HG03095 (cell line): Measurements from ENCODE around the gene NDUFB11.

Experiments used
- ATAC-seq: cut with Tn5 transposase; IDR thresholded peaks from one replicate; pipeline ENCODE4 v1.9.1; 2021; ENCODE audit warnings: moderate library complexity; ENCODE audit not compliant: unreplicated experiment

The NDUFB11 gene

DNA sequence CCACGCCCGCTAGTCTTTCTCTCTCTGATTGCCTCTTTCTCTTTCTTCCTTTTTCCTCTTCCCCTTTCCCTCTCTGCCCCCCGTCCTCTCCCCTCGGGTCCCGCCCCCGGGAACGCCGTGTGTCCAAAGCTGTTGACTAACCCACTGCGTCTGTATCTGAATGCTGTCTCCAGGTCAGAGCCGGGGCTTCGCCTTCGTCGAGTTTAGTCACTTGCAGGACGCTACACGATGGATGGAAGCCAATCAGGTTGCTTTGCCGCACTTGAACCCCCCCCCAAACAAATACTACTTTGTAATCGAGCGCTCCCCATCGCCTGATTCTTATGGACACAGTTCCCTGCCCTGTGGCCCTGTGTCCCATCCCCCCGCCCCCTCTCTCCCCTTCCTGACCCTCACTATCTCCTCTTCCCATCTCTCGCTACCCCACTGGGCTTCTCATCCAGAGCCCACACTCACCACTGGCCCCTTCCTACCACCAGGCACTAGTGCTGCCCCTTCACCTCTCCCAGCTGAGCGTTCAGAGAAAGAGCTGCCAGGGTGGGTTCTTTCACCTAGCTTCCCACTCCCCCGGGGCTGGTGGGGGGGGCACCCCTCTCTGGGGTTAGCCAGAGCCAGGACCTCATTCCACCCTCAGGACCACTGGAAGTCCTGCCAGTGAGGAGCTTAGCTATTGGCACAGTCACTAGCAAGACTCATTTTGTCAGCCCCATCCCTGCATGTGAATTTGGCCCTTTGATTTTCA lies 30.5 kb upstream of the NDUFB11 start:
- ATAC-seq, result no peak

GRCh38 chrX:47174376-47174775 lies 29.9 kb upstream of the NDUFB11 start:
- no peak for ATAC-seq

- ATAC-seq, result no peak
Observed at GRCh38 chrX:47172971-47173792, 28.7 kb upstream of the NDUFB11 start.

- no peak for ATAC-seq
Observed at GRCh38 chrX:47172549-47172948, 28.0 kb upstream of the NDUFB11 start.

GRCh38 chrX:47171996-47172395 lies 27.5 kb upstream of the NDUFB11 start:
- no peak for ATAC-seq

- no peak for ATAC-seq
Observed at GRCh38 chrX:47170861-47171692, 26.6 kb upstream of the NDUFB11 start.

GRCh38 chrX:47169726-47170515 lies 25.4 kb upstream of the NDUFB11 start:
- ATAC-seq, result no peak

GRCh38 chrX:47169273-47169672 lies 24.8 kb upstream of the NDUFB11 start:
- no peak for ATAC-seq

DNA sequence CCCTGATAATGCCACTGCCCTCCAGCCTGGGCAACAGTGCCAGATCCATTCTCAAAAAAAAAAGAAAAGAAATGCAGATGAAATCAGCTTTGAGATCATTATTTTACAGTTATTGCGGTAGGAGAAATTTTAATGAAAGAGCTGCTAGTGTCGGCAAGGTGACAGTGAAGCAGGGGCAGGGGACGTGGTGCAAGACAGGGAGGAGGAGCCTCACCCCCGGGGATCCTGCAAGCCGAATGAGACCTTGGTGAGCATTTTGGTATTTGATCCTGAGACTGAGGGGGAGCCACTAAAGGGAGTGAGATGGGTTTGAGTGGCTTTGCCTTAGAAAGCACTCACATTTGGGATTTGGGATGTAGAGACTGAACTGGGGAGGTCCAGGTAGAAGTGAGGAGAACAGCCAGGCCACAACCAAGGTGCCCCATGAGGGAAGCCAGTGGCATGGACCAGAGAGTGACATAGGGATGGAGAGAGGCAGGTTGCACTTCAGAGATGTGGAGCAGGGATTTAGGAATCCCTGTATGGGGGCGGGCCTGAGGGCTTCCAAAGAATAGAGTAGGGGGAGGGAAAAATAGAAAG lies 24.1 kb upstream of the NDUFB11 start:
- ATAC-seq, result no peak

DNA sequence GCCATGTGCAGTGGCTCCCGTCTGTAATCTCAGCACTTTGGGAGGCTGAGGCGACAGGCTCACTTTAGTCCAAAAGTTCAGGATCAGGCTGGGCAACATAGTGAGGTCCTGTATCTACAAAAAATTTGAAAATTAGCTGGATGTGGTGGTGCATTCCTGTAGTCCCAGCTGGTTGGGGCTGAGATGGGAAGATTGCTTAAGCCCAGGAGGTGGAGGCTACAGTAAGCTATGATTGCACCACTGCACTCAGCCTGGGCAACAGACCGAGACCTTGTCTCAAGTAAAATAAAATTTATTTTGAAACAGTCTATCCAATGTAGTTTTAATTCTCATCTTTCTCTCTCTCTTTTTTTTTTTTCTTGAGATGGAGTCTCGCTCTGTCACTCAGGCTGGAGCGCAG lies 21.6 kb upstream of the NDUFB11 start:
- no peak for ATAC-seq

- no peak for ATAC-seq
Observed at GRCh38 chrX:47164420-47164819, 19.9 kb upstream of the NDUFB11 start.

- no peak for ATAC-seq
Observed at GRCh38 chrX:47162927-47163583, 18.6 kb upstream of the NDUFB11 start.

DNA sequence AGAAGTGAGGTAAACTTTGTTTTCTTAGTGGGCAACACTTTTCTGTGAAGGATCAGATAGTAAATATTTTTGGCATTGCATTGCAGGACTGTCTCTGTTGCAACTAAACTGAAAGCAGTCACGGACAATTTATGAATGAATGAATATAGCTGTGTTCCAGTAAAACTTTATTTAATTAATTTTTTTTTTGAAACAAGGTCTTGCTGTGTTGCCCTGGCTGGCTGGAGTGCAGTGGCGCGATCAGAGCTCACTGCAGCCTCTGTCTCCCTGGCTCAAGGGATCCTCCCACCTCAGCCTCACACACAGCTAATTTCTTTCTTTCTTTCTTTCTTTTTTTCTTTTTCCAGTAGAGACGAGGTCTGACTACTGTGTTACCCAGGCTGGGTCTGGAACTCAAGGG lies 16.3 kb upstream of the NDUFB11 start:
- ATAC-seq, result no peak

DNA sequence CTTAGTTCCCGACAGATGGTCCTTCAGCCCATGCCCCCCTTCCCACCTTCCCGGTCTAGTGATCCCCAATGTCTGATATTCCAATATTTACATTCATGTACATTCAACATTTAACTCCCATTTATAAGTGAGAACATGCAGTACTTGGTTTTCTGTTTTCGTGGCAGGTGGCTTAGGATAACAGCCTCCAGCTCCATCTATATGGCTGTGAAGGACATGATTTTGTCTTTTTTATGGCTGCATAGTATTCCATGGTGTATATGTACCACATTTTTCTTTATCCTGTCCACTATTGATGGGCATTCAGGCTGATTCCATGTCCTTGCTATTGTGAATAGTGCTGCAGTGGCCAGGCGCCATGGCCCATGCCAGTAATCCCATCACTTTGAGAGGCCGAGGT lies 14.3 kb upstream of the NDUFB11 start:
- ATAC-seq, result no peak

DNA sequence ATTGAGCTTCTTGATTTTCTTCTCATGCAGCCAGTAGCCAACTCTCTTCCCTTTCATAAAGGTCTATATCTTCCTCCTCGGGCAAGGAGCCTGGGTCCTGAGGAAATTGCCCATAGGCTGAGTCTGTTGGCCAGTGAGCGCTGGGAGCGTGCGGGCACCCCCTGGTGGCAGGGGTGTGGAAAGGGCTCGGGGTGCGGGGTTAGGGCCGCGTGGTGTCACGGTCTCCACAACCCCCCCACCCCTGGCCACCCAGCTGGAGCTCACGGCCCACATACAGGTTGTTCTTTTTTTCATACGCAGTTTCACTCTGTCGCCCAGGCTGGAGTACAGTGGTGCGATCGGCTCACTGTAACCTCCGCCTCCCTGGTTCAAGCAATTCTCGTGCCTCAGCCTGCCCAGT lies 13.6 kb upstream of the NDUFB11 start:
- ATAC-seq, result no peak

DNA sequence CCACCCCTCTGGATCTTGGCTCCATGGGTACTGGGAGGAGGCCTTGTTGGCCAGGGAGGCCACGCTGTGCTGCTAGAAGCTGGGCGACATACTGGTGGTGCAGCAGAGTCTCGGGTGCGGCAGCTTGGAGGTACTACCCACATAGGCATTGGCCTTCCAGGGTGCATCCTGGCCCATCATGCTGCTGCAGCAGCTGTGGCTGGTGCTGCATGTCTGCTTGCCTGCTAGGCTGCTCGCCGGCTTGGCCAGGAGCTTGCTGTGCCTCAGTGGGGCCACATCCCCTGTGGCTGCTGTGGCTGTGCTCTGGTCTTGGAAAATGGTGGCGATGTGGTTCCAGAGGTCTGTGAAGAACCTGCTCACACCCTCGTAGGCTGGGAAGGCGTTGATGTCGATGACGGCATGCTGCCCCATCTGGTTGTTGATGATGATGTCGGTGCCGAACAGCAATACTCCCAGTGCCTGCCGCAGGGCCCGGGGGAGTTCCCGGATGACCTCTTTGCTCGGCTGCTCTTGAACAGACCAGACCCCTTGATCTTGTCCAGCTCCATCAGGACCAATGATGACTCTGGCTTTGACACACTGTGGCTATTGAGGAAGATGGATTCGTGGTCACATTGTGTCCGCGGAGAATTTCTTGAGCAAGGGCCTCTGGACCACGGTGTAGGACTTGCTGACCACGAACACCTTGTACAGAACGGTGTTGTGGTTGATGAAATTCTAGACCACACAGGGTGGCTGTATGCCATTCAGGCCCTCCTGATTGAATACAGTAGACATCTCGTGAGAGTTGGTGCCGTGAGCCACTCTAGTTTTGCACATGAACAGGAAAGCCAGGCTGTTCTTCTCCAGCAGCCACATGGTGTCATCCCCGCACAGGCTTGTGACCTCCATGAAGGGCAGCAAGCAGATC lies 12.4 kb upstream of the NDUFB11 start:
- ATAC-seq, result no peak

DNA sequence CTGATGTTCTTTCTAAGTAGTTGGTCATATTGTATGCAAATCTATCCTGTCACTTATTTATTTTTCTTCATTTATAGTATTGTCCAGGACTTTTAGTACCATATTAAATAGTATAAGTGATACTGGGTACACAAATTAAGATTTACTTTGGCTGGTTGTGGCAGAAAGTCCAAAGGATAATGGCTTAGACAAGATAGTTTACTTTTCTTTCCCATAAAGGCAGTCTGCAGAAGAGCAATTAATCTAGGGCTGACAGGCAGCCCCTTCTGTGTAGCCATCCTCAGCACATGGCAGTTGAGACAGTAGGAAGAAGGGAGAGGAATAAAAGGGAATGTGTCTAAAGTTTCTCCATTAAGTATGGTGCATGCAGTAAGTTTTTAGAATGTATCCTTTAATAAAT lies 6.9 kb upstream of the NDUFB11 start:
- ATAC-seq, result no peak

DNA sequence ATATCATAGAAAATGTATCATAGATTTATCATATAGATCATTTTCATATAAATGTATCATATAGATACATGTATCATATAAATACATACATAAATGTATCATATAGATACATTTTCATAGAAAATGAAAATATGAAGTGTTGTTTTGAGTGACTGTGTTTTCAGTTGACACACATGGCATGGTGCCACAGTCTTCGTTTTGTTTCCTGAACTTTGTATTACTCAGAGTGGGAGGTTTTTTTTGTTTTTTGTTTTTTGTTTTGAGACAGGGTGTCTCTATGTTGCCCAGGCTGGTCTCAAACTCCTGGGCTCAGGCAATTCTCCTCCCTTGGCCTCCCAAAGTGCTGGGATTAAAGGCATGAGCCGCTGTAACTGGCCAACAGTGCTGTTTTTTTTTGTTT lies 4.4 kb upstream of the NDUFB11 start:
- ATAC-seq, result no peak
